Right lobe of liver (tissue), 4 donors: ENCODE measurements around the gene STPG3.
"Not testable (repeated sequence)": the region's sequence is repeated elsewhere in the genome, so short reads cannot be mapped to it uniquely, and the experiment has no call there.

Experiments used
- CTCF ChIP-seq, 4 donors: fragments of 200-600 bp in 3 of 4; fragments of 450-650 bp in 1 of 4; IDR thresholded peaks; one replicate each; pipeline versions ENCODE4 v1.5.1 to v1.8.0; 2016 to 2022; ENCODE audit warnings: antibody characterized with exemption in 4 of 4, mild to moderate bottlenecking in 2 of 4
- POLR2A ChIP-seq: fragments of 450-650 bp; IDR thresholded peaks from one replicate; pipeline ENCODE4 v1.6.1; 2017; ENCODE audit warnings: antibody characterized with exemption, mild to moderate bottlenecking
- donor health status: DM: no; HTN: no; CAD: no.
- donor health status: DM: no; HTN: no; CAD: no.
- donor health status: DM: no; HTN: yes; CAD: no.

GRCh38 chr9:137239541-137240200 lies 11.4 kb upstream of the STPG3 start:
- TF ChIP-seq CTCF (IDR thresholded peaks at IDR 0.05); POLR2A: not testable (repeated sequence)
